A673 (cell line): ENCODE results near the gene OBSCN.

Experiments
- EZH2 ChIP-seq: fragments of 200-600 bp; sonication (generic); IDR thresholded peaks from 2 replicates; pipeline ENCODE4 v1.6.1; 2017; ENCODE audit warnings: borderline replicate concordance, low read depth, mild to moderate bottlenecking, mixed read lengths, antibody characterized with exemption, low read length; ENCODE audit not compliant: poor library complexity, severe bottlenecking
- TF ChIP-seq, protein P1 (sequence below): fragments of 300-800, 200-600 bp; sonication (generic); conservative IDR thresholded peaks from 2 replicates; pipeline ENCODE4 v1.5.1; 2017; ENCODE audit warnings: low read depth, mild to moderate bottlenecking, antibody characterized with exemption, low read length, moderate library complexity, mixed read lengths

DNA sequence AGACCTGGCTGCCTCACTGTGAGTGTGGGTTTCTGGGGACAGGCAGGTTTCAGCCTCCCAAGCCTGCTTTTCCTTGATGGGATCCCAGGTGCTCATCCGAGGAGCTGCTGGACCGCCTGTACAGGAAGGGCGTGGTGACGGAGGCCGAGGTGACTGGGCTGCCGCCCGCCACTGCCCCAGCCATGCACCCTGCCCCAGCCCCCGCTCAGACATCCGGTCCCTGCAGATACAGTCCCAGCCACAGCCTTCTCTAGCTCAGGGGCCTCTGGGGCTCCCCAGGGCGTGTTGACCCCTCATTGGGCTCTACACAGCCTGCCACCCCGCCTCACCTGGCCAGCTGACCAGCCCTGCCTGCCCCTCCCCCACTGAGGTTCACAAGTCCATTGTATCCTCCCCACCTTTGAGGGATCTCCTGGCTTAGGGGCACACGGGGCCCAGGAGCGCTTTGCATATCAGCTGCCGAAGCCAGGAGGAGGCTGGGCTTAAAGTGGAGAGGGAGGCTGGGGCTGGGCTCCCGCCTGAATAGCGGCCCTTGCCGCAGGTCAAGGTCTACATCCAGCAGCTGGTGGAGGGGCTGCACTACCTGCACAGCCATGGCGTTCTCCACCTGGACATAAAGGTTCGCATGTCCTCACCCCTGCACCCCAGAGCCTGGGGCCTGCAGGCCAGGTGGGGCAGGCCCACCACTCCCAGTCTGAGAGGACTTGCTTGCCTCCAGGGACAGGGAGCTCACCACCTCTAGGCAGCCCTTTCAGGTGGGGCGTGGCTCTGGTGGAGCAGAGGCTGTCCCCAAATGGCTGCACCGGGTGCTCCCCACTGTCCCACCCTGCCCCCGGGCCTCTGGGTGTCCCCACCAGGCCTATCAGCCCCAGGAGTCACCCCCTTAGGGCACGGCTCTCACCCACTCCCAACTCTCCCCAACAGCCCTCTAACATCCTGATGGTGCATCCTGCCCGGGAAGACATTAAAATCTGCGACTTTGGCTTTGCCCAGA lies 160.3 kb downstream of the OBSCN start:
- TF ChIP-seq, protein P1, sequence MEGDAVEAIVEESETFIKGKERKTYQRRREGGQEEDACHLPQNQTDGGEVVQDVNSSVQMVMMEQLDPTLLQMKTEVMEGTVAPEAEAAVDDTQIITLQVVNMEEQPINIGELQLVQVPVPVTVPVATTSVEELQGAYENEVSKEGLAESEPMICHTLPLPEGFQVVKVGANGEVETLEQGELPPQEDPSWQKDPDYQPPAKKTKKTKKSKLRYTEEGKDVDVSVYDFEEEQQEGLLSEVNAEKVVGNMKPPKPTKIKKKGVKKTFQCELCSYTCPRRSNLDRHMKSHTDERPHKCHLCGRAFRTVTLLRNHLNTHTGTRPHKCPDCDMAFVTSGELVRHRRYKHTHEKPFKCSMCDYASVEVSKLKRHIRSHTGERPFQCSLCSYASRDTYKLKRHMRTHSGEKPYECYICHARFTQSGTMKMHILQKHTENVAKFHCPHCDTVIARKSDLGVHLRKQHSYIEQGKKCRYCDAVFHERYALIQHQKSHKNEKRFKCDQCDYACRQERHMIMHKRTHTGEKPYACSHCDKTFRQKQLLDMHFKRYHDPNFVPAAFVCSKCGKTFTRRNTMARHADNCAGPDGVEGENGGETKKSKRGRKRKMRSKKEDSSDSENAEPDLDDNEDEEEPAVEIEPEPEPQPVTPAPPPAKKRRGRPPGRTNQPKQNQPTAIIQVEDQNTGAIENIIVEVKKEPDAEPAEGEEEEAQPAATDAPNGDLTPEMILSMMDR: no peak
- no peak for TF ChIP-seq EZH2
